Measurements from ENCODE around the gene TMED10.

The TMED10 gene

GRCh38 chr14:75142494-75142893, 33.9 kb downstream of the TMED10 start:
- no peak for TF ChIP-seq EZH2phosphoT487 (IDR thresholded peaks at IDR 0.05; ENCODE audit: low read depth)
- TF ChIP-seq, protein P1, sequence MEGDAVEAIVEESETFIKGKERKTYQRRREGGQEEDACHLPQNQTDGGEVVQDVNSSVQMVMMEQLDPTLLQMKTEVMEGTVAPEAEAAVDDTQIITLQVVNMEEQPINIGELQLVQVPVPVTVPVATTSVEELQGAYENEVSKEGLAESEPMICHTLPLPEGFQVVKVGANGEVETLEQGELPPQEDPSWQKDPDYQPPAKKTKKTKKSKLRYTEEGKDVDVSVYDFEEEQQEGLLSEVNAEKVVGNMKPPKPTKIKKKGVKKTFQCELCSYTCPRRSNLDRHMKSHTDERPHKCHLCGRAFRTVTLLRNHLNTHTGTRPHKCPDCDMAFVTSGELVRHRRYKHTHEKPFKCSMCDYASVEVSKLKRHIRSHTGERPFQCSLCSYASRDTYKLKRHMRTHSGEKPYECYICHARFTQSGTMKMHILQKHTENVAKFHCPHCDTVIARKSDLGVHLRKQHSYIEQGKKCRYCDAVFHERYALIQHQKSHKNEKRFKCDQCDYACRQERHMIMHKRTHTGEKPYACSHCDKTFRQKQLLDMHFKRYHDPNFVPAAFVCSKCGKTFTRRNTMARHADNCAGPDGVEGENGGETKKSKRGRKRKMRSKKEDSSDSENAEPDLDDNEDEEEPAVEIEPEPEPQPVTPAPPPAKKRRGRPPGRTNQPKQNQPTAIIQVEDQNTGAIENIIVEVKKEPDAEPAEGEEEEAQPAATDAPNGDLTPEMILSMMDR (IDR thresholded peaks at IDR 0.05; ENCODE audit: low read depth, low read length), result no peak
- Histone ChIP-seq H4K20me1 (ENCODE audit: insufficient read depth, low read length) (peaks cover 49% of the 10 kb centered on the region), H3K4me2 (ENCODE audit: low read length) (no peak overlapping the region), H3K9ac (ENCODE audit: low read length) (no peak overlapping the region), H3K4me3 (ENCODE audit: low read length) (no peak overlapping the region), H3K9me3 (ENCODE audit: insufficient read depth, low read length) (no peaks in the 10 kb centered on the region), H2AFZ (ENCODE audit: low read depth, low read length) (no peak overlapping the region), H3K27ac (ENCODE audit: low read length) (no peak overlapping the region), H3K36me3 (replicated peaks; ENCODE audit: low read depth, low read length) (peaks cover 27% of the 10 kb centered on the region), H3K79me2 (ENCODE audit: low read length) (peaks cover 66% of the 10 kb centered on the region), H3K4me1 (ENCODE audit: low read length) (peaks cover 19% of the 10 kb centered on the region), H3K27me3 (ENCODE audit: low read depth, low read length) (no peaks in the 10 kb centered on the region)

GRCh38 chr14:75141967-75142366, 34.4 kb downstream of the TMED10 start:
- Histone ChIP-seq H3K4me2 (ENCODE audit: low read length) (no peak overlapping the region), H3K36me3 (replicated peaks; ENCODE audit: low read depth, low read length) (peaks cover 24% of the 10 kb centered on the region), H2AFZ (ENCODE audit: low read depth, low read length) (no peak overlapping the region), H3K27ac (ENCODE audit: low read length) (no peak overlapping the region), H3K4me3 (ENCODE audit: low read length) (no peak overlapping the region), H3K4me1 (ENCODE audit: low read length) (peaks cover 19% of the 10 kb centered on the region), H4K20me1 (ENCODE audit: insufficient read depth, low read length) (peaks cover 49% of the 10 kb centered on the region), H3K27me3 (ENCODE audit: low read depth, low read length) (no peaks in the 10 kb centered on the region), H3K9ac (ENCODE audit: low read length) (no peak overlapping the region), H3K79me2 (ENCODE audit: low read length) (peaks cover 67% of the 10 kb centered on the region), H3K9me3 (ENCODE audit: insufficient read depth, low read length) (no peaks in the 10 kb centered on the region)
- no peak for TF ChIP-seq EZH2phosphoT487 (IDR thresholded peaks at IDR 0.05; ENCODE audit: low read depth)
- TF ChIP-seq, protein P1 (IDR thresholded peaks at IDR 0.05; ENCODE audit: low read depth, low read length), result peak; percentile 50

DNA sequence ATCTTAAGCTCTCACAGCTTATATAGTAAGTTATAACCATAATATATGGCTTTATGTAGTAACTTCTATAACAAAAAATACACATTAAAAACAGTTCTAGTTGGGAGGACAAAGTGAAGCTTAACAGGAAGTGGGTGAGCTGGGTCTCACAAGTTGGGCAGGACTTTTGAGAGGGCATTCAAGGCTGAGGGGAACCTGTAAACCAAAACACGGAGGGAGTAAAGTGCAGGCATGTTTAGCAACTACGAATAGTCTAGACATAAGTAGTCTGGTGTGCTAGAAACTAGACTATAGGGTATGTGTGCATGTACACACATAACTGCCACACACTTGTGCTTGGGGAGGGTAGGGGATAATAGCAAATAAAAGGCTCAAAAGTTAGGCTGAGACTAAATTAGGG, 35.4 kb downstream of the TMED10 start:
- Histone ChIP-seq H3K36me3 (replicated peaks; ENCODE audit: low read depth, low read length) (peaks cover 15% of the 10 kb centered on the region), H4K20me1 (ENCODE audit: insufficient read depth, low read length) (peaks cover 44% of the 10 kb centered on the region), H2AFZ (ENCODE audit: low read depth, low read length) (no peak overlapping the region), H3K4me1 (ENCODE audit: low read length) (peaks cover 19% of the 10 kb centered on the region), H3K9me3 (ENCODE audit: insufficient read depth, low read length) (no peaks in the 10 kb centered on the region), H3K79me2 (ENCODE audit: low read length) (peaks cover 68% of the 10 kb centered on the region), H3K4me3 (ENCODE audit: low read length) (no peak overlapping the region), H3K9ac (ENCODE audit: low read length) (no peak overlapping the region), H3K4me2 (ENCODE audit: low read length) (no peak overlapping the region), H3K27ac (ENCODE audit: low read length) (no peak overlapping the region), H3K27me3 (ENCODE audit: low read depth, low read length) (no peaks in the 10 kb centered on the region)
- TF ChIP-seq, protein P1 (IDR thresholded peaks at IDR 0.05; ENCODE audit: low read depth, low read length), result no peak
- no peak for TF ChIP-seq EZH2phosphoT487 (IDR thresholded peaks at IDR 0.05; ENCODE audit: low read depth)

DNA sequence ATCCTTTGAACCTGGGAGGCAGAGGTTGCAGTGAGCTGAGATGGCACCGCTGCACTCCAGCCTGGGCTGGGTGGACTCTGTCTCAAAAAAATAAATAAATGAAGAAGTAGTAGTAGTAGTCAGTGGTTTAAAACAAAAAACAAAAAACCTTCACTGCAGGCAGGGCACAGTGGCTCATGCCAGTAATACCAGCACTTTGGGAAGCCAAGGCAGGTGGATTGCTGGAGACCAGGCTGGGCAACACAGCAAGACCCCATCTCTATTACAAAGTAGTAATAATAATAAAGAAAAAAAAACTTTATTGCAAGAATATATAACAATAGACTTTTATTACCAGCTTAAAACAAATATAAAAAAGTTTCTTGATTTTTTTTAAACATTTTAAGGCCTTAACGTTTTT, 35.8 kb downstream of the TMED10 start:
- no peak for TF ChIP-seq EZH2phosphoT487 (IDR thresholded peaks at IDR 0.05; ENCODE audit: low read depth)
- TF ChIP-seq, protein P1 (IDR thresholded peaks at IDR 0.05; ENCODE audit: low read depth, low read length), result no peak
- peaks cover 18% of the 10 kb centered on the region for H3K36me3 ChIP-seq (replicated peaks; ENCODE audit: low read depth, low read length)
- H3K79me2 ChIP-seq (ENCODE audit: low read length), result peaks cover 68% of the 10 kb centered on the region
- no peaks in the 10 kb centered on the region for H3K9me3 ChIP-seq (ENCODE audit: insufficient read depth, low read length)
- H4K20me1 ChIP-seq (ENCODE audit: insufficient read depth, low read length), result peaks cover 44% of the 10 kb centered on the region
- no peaks in the 10 kb centered on the region for H3K27me3 ChIP-seq (ENCODE audit: low read depth, low read length)
- H3K4me3 ChIP-seq (ENCODE audit: low read length), result no peak overlapping the region
- H2AFZ ChIP-seq (ENCODE audit: low read depth, low read length), result no peak overlapping the region
- no peak overlapping the region for H3K27ac ChIP-seq (ENCODE audit: low read length)
- peaks cover 19% of the 10 kb centered on the region for H3K4me1 ChIP-seq (ENCODE audit: low read length)
- H3K9ac ChIP-seq (ENCODE audit: low read length), result no peak overlapping the region
- no peak overlapping the region for H3K4me2 ChIP-seq (ENCODE audit: low read length)

Data from OCI-LY3 (cell line).